K562 treated with DMSO at 1 percent for 48 hours (cell line): ENCODE data around the gene MTHFD2L. TPM values are rescaled to one million over a fixed set of nuclear protein-coding genes. Genes with fewer than 3 reads are reported as not detected.

Experiments used
- total RNA-seq: library from RNA; unstranded; fragments of 300-600 nt; gene quantifications from 2 replicates; pipeline ENCODE4 v1.2.3, GENCODE V29; 2022; ENCODE audit warnings: low replicate concordance; ENCODE audit errors: extremely low read depth

The MTHFD2L gene
- not detected in 2 replicates for total RNA-seq

DNA sequence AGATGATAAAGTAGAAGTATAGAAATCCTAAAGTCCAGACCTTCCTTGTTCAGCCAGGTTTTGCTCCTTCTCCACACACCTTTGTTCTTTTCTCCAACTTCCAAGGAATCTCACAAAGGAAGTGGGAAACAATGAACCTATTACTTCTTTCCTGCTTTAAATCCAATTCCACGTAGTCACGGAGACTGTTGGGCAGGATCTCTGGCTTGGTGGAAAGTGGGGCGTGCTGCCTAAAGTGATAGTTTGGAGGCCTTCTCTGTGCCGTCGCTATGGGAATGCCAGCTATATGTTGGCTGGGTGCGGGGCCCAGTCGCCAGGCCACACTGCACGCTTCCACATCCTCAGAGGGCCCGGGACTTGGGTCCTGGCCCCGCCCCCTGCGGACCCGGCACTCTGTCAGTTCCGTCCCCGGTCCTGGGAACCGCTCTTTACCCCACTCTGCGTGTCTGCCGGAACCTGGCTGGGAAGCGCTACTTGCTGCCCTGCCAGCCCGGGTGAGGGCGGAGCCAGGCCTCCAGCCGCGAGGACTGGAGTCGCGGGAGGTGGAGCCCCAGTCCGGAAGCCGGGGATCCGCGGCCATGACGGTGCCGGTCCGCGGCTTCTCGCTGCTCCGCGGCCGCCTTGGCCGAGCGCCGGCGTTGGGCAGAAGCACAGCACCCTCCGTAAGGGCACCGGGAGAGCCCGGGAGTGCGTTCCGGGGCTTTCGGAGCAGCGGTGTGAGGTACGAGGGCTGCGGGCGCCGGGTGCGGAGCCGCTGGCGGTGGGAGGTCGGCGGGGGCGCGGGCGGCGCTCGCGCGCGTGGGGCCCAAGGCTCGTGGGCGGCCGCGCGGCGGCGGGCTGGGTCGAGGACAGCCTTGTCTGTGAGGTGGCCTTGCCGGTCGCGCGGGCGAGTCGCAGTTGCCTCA, at the start of gene MTHFD2L:
Gene MTHFD2L, plus strand, starts transcription at position 558 of the 905 bp plus-strand sequence. Its CDS starts 21 bp downstream, at position 579.

DNA sequence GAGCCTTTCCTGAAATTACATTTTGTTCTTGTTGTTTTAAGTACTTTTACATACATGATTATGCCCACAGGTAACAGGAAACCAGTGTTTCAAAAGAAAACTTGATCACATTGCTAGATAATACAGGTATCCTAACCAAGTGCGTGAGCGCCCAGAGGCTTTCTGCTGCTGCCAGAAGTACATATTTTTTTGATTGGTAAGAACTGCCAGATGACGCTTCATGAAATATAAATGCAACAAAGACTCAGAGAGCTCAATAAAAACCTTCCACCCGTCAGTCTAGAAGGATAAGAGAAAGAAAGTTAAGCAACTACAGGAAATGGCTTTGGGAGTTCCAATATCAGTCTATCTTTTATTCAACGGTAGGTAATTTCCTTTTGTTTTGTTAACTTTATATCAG, 150.3 kb downstream of the MTHFD2L start, which contains the start of gene EPGN:
Gene EPGN, plus strand, starts transcription at position 256 of the 400 bp plus-strand sequence. Its CDS starts 64 bp downstream, at position 320.

Other genes with a start within 250 kb of the MTHFD2L start
- not detected in 2 replicates for gene PF4, start 176.1 kb upstream of the MTHFD2L start, total RNA-seq
- gene PPBP, start 169.9 kb upstream of the MTHFD2L start, total RNA-seq: not detected in 2 replicates
- gene CXCL5, start 159.4 kb upstream of the MTHFD2L start, total RNA-seq: not detected in 2 replicates
- gene CXCL3, start 119.4 kb upstream of the MTHFD2L start, total RNA-seq: not detected in 2 replicates
- gene CXCL2, start 58.9 kb upstream of the MTHFD2L start, total RNA-seq: not detected in 2 replicates
- not detected in 2 replicates for gene EPGN, start 150.4 kb downstream of the MTHFD2L start, total RNA-seq
- not detected in 2 replicates for gene EREG, start 207.0 kb downstream of the MTHFD2L start, total RNA-seq